ENCODE measurements around the gene RPLP1. TPM values are rescaled to one million over a fixed set of nuclear protein-coding genes. Genes with fewer than 3 reads are reported as not detected.

Gene RPLP1
- total RNA-seq, 1 experiment from 2014 or later, result 1,613 TPM

- intact Hi-C loops (cut with micrococcal nuclease; ENCODE audit: unreplicated experiment), result no loop called here
- ChIA-PET POLR2A (ENCODE audit: low non-redundant PET) (no interaction called here), CTCF (no interaction called here)
- Histone ChIP-seq H3K27ac (ENCODE audit: low read depth, low read length, poor library complexity, severe bottlenecking) (no peak overlapping the region), H3K4me1 (ENCODE audit: insufficient read depth, low read length, poor library complexity, severe bottlenecking) (no peaks in the 10 kb centered on the region), H3K9me3 (ENCODE audit: low read depth, low read length, poor library complexity, severe bottlenecking) (no peaks in the 10 kb centered on the region), H3K36me3 (ENCODE audit: insufficient read depth, low read length, poor library complexity, severe bottlenecking) (no peaks in the 10 kb centered on the region), H3K27me3 (replicated peaks; ENCODE audit: insufficient read depth, low read depth, low read length, poor library complexity) (no peaks in the 10 kb centered on the region), H3K4me3 (ENCODE audit: low read depth, low read length, poor library complexity, severe bottlenecking) (no peak overlapping the region)
- TF ChIP-seq EZH2 (IDR thresholded peaks at IDR 0.05; ENCODE audit: borderline replicate concordance, low read depth, low read length, poor library complexity, severe bottlenecking) (no peak), CTCF (conservative IDR thresholded peaks at IDR 0.05; ENCODE audit: low read depth, low read length) (no peak)
- BruUV-seq (replicated peaks), result no TSS peak
- no peak for DNase-seq (ENCODE audit: low spot score)
These were observed 47.0 kb downstream of the RPLP1 start for GRCh38 chr15:69499521-69500211.

- H3K4me1 ChIP-seq (ENCODE audit: insufficient read depth, low read length, poor library complexity, severe bottlenecking), result no peaks in the 10 kb centered on the region
- no peak overlapping the region for H3K27ac ChIP-seq (ENCODE audit: low read depth, low read length, poor library complexity, severe bottlenecking)
- DNase-seq (ENCODE audit: low spot score), result no peak
- no peak overlapping the region for H3K4me3 ChIP-seq (ENCODE audit: low read depth, low read length, poor library complexity, severe bottlenecking)
- POLR2A ChIA-PET (ENCODE audit: low non-redundant PET), result no interaction called here
- H3K27me3 ChIP-seq (replicated peaks; ENCODE audit: insufficient read depth, low read depth, low read length, poor library complexity), result no peaks in the 10 kb centered on the region
- BruUV-seq (replicated peaks), result no TSS peak
- intact Hi-C loops (cut with micrococcal nuclease; ENCODE audit: unreplicated experiment), result no loop called here
- H3K9me3 ChIP-seq (ENCODE audit: low read depth, low read length, poor library complexity, severe bottlenecking), result no peaks in the 10 kb centered on the region
- no peaks in the 10 kb centered on the region for H3K36me3 ChIP-seq (ENCODE audit: insufficient read depth, low read length, poor library complexity, severe bottlenecking)
- CTCF ChIA-PET, result no interaction called here
- no peak for TF ChIP-seq EZH2 (IDR thresholded peaks at IDR 0.05; ENCODE audit: borderline replicate concordance, low read depth, low read length, poor library complexity, severe bottlenecking)
- TF ChIP-seq CTCF (conservative IDR thresholded peaks at IDR 0.05; ENCODE audit: low read depth, low read length), result no peak
These were observed 47.7 kb downstream of the RPLP1 start for GRCh38 chr15:69500339-69500738.

- CTCF ChIA-PET, result no interaction called here
- no peaks in the 10 kb centered on the region for H3K36me3 ChIP-seq (ENCODE audit: insufficient read depth, low read length, poor library complexity, severe bottlenecking)
- no peaks in the 10 kb centered on the region for H3K9me3 ChIP-seq (ENCODE audit: low read depth, low read length, poor library complexity, severe bottlenecking)
- H3K27me3 ChIP-seq (replicated peaks; ENCODE audit: insufficient read depth, low read depth, low read length, poor library complexity), result no peaks in the 10 kb centered on the region
- BruUV-seq (replicated peaks), result no TSS peak
- H3K4me3 ChIP-seq (ENCODE audit: low read depth, low read length, poor library complexity, severe bottlenecking), result no peak overlapping the region
- no peak overlapping the region for H3K27ac ChIP-seq (ENCODE audit: low read depth, low read length, poor library complexity, severe bottlenecking)
- POLR2A ChIA-PET (ENCODE audit: low non-redundant PET), result interaction anchor here (0.6 kb wide), 2 partner anchors 90 to 868 kb away, joined by 3 to 4 read pairs; no protein-coding TSS in a partner anchor
- no peak for DNase-seq (ENCODE audit: low spot score)
- no peak for TF ChIP-seq EZH2 (IDR thresholded peaks at IDR 0.05; ENCODE audit: borderline replicate concordance, low read depth, low read length, poor library complexity, severe bottlenecking)
- TF ChIP-seq CTCF (conservative IDR thresholded peaks at IDR 0.05; ENCODE audit: low read depth, low read length), result no peak
- no peaks in the 10 kb centered on the region for H3K4me1 ChIP-seq (ENCODE audit: insufficient read depth, low read length, poor library complexity, severe bottlenecking)
- intact Hi-C loops (cut with micrococcal nuclease; ENCODE audit: unreplicated experiment), result no loop called here
These were observed 48.8 kb downstream of the RPLP1 start for GRCh38 chr15:69501456-69501855.
